T-helper 9 cell (primary cell): ENCODE measurements around the gene NDUFS5.
"Not testable (repeated sequence)": the region's sequence is repeated elsewhere in the genome, so short reads cannot be mapped to it uniquely, and the experiment has no call there.

Experiments
- DNase-seq: peaks from one replicate; pipeline ENCODE4 v3.0.0-alpha.2; 2020

Gene NDUFS5

GRCh38 chr1:39065542-39065941, 39.4 kb downstream of the NDUFS5 start:
- DNase-seq = no peak

DNA sequence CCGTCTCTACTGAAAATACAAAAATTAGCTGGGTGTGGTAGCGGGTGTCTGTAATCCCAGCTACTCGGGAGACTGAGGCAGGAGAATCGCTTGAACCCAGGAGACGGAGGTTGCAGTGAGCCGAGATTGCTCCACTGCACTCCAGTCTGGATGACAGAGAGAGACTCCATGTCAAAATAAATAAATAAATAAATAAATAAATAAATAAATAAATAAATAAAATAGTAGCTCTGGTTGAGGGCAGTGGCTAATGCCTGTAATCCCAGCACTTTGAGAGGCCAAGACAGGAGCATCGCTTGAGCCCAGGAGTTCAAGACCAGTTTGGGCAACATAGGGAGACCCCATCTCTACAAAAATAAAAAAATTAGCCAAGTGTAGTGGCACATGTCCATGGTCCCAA, 42.1 kb downstream of the NDUFS5 start:
- DNase-seq = not testable (repeated sequence)

GRCh38 chr1:39071557-39071956, 45.4 kb downstream of the NDUFS5 start:
- not testable (repeated sequence) for DNase-seq

DNA sequence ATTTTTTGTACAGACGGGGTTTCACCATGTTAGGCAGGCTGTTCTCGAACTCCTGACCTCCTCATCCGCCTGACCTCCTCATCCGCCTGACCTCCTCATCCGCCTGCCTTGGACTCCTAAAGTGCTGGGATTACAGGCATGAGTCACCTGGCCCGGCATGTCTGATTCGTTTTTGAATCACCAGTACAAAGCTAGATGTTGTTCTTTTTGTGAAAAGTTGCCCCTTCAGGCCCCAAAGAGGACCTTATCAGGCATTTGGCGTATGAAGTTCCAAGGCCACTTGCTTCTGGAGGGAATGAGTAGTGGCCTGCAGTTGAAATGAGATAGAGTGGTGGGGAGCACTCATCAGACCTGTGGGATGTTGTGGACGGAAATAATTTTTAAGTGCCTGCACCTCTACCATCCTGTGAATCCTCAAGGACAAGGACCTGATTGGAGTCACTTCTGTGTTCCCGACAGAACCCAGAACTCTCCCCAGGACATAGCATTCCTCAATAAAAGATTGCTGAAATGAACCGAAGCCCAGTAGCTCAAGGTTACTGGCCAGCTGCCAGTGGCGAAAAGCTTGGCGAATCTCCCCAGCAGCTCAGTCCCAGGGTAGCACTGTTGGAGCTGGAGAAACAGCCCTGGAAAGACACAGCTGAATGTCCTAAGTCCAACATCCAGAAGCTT, 50.1 kb downstream of the NDUFS5 start:
- DNase-seq = no peak

GRCh38 chr1:39076799-39077148, 50.6 kb downstream of the NDUFS5 start:
- no peak for DNase-seq

GRCh38 chr1:39080269-39080826, 54.2 kb downstream of the NDUFS5 start:
- no peak for DNase-seq

GRCh38 chr1:39080831-39081270, 54.7 kb downstream of the NDUFS5 start:
- DNase-seq = no peak

- DNase-seq = peak; percentile 9
Measured at GRCh38 chr1:39081271-39082009, 55.3 kb downstream of the NDUFS5 start.

GRCh38 chr1:39082010-39082799, 56.1 kb downstream of the NDUFS5 start:
- no peak for DNase-seq

DNA sequence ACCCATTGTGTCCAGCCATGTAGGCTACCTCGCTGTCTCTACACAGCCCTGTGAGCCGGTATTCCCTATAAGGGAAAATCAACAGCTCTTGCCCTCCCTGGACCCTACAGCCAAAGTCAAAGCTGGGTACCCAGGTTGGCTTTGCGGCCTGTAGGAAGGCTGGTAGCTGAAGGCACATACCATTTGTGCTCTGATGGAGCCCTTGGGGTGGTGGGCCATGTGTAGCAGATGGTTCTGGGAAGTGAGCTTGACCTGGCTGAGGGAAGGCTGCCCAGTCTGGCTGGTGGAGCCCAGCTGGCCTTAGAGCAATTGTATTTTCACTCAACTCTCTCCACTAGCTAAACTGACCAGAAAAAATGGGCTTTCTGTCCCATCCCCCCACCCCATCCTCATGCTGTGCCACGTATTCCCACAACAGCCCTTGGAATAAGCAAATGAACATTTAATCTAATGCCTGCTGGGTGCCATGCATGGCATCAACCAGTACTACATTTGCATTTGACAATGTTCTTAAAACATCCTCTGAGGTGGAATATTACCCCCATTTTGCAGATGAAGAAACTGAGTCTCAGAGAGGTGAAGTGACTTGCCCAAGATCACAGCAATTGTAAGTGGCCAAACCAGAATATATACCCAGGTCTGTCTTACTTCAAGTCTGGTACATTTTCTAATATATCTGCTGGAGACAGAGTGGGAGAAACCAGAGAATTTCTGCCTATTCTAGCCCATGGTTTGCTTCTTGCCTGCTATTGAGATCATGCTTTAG, 56.8 kb downstream of the NDUFS5 start:
- DNase-seq = no peak

GRCh38 chr1:39084191-39084590, 58.0 kb downstream of the NDUFS5 start:
- DNase-seq = no peak
